C4-2B (cell line): ENCODE data around the gene WAC.
"Not testable (repeated sequence)": the region's sequence is repeated elsewhere in the genome, so short reads cannot be mapped to it uniquely, and the experiment has no call there.

Source experiments
- H3K27ac ChIP-seq: fragments of 450-650 bp; 2 replicates; pipeline ENCODE4 v1.5.1; 2017
- ZFX ChIP-seq: fragments of 450-650 bp; IDR thresholded peaks from 2 replicates; pipeline ENCODE4 v1.6.1; 2017
- TF ChIP-seq, protein P1 (sequence below): fragments of 450-650 bp; conservative IDR thresholded peaks from 2 replicates; pipeline ENCODE4 v1.5.1; 2017; ENCODE audit warnings: mild to moderate bottlenecking

Gene WAC, protein sequence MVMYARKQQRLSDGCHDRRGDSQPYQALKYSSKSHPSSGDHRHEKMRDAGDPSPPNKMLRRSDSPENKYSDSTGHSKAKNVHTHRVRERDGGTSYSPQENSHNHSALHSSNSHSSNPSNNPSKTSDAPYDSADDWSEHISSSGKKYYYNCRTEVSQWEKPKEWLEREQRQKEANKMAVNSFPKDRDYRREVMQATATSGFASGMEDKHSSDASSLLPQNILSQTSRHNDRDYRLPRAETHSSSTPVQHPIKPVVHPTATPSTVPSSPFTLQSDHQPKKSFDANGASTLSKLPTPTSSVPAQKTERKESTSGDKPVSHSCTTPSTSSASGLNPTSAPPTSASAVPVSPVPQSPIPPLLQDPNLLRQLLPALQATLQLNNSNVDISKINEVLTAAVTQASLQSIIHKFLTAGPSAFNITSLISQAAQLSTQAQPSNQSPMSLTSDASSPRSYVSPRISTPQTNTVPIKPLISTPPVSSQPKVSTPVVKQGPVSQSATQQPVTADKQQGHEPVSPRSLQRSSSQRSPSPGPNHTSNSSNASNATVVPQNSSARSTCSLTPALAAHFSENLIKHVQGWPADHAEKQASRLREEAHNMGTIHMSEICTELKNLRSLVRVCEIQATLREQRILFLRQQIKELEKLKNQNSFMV

DNA sequence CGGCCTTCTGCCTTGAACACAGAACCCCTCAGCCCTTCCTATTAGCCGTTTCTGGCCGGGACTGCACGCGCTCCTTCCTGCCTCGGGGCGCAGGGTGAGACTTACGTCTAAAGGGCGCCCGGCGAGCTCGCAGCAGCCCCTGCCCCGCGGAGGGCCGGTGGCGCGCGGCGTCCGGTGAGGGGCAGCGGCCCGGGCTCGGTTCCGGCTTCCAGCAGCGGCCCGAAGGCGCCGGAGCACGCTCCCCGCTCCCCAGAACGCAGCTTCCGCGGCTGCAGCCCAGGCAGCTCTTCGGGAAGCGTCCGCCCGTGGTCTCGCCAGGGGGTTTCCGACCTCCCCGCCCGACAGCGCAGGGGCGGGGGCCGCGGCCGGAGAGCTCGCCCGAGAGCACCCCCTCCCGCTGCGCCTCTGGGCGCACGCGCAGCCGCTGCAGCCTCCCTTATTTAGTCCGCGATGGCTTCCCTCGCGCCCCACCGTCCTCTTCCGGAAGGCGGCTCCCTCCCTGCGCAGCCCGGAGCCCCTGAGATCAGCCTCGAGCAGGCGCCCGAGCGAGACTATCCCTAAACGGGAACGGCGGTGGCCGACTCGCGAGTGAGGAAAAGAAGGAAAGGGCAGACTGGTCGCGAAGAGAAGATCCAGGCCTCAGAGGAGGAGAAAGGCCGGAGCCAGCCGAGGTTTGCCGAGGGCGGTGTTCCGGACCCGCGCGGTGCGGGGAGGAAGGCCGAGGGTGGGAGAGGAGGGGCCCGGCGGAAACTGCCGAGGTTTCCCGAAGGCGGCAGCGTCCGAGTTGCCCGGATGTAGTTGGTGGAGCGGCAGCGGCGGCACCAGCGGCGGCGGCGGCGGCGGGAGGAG, at the start of gene WAC:
Gene WAC (plus strand): TSS at position 782 of the 849 bp plus-strand sequence. CDS start 462 bp downstream, outside the sequence.
- peak within 1 kb of the TSS; percentile 99 for H3K27ac ChIP-seq
- TF ChIP-seq ZFX: peak; percentile 92
- TF ChIP-seq, protein P1, sequence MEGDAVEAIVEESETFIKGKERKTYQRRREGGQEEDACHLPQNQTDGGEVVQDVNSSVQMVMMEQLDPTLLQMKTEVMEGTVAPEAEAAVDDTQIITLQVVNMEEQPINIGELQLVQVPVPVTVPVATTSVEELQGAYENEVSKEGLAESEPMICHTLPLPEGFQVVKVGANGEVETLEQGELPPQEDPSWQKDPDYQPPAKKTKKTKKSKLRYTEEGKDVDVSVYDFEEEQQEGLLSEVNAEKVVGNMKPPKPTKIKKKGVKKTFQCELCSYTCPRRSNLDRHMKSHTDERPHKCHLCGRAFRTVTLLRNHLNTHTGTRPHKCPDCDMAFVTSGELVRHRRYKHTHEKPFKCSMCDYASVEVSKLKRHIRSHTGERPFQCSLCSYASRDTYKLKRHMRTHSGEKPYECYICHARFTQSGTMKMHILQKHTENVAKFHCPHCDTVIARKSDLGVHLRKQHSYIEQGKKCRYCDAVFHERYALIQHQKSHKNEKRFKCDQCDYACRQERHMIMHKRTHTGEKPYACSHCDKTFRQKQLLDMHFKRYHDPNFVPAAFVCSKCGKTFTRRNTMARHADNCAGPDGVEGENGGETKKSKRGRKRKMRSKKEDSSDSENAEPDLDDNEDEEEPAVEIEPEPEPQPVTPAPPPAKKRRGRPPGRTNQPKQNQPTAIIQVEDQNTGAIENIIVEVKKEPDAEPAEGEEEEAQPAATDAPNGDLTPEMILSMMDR: peak; percentile 20

DNA sequence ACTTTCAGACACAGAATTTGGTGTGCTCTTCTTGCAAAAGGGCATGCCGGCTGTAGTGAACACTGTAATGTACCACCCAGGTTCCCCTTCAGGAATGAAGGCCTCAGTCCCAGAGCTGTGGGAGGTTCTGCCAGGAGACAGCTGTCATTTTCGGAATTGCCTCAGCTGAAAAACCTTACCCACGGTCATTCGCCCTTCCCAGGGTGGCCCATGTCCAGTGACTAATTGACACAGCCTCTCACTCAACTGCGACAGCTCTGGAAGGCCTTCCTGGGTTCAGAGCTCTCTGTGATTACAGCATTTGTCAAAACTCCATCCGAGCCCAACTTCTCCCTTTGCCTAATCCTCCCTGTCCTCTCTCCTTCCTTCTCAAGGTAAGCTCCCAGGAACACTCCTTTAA, 43.7 kb upstream of the WAC start:
- TF ChIP-seq, protein P1: no peak
- no peak for TF ChIP-seq ZFX
- no peak overlapping the region for H3K27ac ChIP-seq

DNA sequence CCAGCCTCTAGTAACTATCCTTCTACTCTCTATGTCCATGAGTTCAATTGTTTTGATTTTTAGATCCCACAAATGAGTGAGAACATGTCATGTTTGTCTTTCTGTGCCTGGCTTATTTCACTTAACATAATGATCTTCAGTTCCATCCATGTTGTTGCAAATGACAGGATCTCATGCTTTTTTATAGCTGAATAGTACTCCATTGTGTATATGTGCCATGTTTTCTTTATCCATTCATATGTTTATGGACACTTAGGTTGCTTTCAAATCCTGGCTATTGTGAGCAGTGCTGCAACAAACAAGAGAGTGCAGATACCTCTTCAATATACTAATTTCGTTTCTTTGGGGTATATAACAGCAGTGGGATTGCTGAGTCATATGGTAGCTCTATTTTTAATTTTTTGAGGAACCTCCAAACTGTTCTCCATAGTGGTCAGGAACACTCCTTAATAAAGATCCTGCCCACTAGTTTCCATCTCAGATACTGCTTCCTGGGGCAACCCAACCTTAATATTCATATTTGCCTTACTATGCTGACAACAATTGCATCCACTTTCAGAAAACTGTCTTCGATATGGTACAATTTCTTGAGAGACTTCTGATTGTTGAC, 42.6 kb upstream of the WAC start:
- H3K27ac ChIP-seq: not testable (repeated sequence)

DNA sequence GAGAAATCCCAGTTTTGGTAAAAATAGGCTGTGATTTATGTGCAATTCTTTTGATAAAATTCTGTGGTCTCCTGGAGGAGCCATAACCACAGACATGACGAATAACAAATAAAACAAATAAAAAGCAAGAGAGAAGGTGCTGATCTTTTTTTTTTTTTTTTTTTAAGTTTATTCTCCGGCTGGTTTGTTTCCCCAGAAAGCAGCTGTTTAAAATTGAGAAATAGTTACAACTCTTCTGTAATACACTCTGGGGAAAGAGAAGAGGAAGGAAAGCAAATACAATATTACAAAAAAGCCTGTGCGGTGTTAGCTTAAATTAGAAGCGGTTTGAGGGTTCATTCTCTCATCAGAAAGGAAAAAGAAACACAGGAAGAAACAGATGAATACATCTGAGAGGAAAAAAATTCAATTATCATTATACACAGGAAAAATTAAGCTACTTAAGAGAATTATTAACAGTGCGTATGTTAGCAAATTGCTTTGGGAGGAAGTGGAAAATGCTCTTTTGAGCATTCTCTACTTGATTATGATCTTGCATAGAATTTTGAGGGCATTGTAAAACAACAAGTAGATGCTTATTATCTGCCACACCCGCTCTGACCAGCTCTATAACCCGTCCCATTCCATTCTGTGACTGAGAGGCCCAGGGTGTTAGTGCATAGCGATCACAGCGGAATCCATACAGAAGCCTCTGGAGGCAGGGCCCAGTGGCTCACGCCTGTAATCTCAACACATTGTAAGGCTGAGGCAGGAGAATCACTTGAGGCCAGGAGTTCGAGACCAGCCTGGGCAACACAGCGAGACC, 40.6 kb upstream of the WAC start:
- no peak for TF ChIP-seq ZFX
- TF ChIP-seq, protein P1: no peak
- no peak overlapping the region for H3K27ac ChIP-seq

DNA sequence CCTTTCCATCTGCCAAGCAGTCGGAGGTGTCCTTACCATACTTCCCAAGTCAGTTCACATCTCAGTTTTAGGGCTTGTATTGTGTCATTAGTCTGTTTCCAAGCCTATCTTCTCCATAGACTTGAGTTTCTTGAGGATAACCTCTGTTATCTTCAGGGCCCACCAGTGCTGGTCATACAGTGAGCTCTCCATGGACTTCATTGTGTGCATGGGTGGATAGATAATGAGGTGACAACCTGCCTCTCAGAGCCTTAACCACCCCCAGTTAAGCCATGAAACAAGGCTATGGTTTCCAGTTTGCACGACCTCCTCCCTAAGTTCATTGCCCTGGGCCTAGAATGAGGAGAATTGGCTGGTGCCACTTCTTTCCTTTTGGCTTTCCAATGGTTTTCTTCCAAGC, 38.5 kb upstream of the WAC start:
- TF ChIP-seq, protein P1: no peak
- TF ChIP-seq ZFX: no peak
- H3K27ac ChIP-seq: no peak overlapping the region

DNA sequence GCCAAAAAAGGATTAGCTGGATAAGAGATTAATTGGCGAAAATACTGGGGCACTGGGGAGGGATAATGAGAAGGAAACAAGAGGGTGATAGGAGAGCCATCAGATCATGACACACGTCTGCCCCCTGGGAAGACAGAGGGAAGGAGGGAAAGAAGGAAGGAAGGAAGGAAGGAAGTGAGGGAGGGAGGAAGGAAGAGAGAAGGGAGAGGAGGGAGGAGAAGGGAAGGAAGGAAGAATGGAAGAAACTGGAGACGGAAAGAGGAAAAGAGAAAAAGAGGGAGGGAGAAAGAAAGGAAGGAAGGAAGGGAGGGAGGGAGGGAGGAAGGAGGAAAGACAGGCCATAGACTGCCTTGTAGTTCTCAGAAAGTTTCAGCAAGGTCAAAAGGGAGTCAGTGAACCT, 37.8 kb upstream of the WAC start:
- peak overlapping the region; percentile 57 for H3K27ac ChIP-seq
- TF ChIP-seq, protein P1: no peak
- TF ChIP-seq ZFX: no peak

DNA sequence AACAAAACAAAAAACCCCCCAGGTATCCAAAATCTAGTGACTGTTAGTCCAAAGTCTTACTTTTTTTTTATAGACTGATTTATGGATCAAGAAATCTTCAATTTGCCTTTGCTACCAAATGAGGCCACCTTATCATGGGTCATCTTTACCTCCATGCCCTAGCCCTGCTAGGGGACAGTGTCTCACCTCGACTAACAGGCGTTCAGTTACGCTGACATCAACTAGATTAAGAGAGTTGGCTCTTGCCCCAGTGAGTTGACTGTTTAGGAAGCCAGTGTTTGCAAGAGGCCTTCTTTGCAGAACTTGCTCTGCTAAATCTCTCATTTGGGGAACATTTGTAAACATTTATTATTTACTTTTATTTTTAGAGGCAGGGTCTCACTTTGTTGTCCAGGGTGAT, 36.9 kb upstream of the WAC start:
- peak overlapping the region; percentile 41; the same call in 1 of the 2 replicates for H3K27ac ChIP-seq
- TF ChIP-seq, protein P1: no peak
- TF ChIP-seq ZFX: no peak
